MCF 10A (cell line): ENCODE data around the gene TRIB2. TPM values are rescaled to one million over a fixed set of nuclear protein-coding genes. Genes with fewer than 3 reads are reported as not detected.

Source experiments
- BruUV-seq: library from RNA; stranded (reverse); fragments of 400-500 nt; replicated peaks from 2 replicates; lab custom pipeline; 2021; lab: Mats Ljungman, UMichigan
- CTCF ChIA-PET: fragments of 300-600 bp; sonication (Branson Sonifier 250); formaldehyde crosslinking; extraction: SDS; loops from one replicate; lab custom pipeline; 2021; ENCODE audit warnings: antibody characterized with exemption, inconsistent platforms; lab: Yijun Ruan, JAX
- POLR2A ChIA-PET: fragments of 300-600, 350-650 bp; sonication (Branson Sonifier 250); formaldehyde crosslinking; extraction: SDS; loops from one replicate; lab custom pipeline; 2020; ENCODE audit warnings: antibody characterized with exemption, inconsistent platforms; lab: Yijun Ruan, JAX
- DNase-seq: peaks from one replicate; pipeline ENCODE4 v3.0.0-alpha.2; 2018; ENCODE audit not compliant: unreplicated experiment
- H3K27ac Mint-ChIP-seq: one replicate; pipeline ENCODE4 v1.8.0; 2022; ENCODE audit warnings: mild to moderate bottlenecking, low read depth, mixed read lengths; ENCODE audit not compliant: unreplicated experiment
- H3K27me3 Mint-ChIP-seq: one replicate; pipeline ENCODE4 v1.8.0; 2022; ENCODE audit warnings: mixed read lengths; ENCODE audit not compliant: insufficient read depth, unreplicated experiment
- H3K36me3 Mint-ChIP-seq: one replicate; pipeline ENCODE4 v1.8.0; 2022; ENCODE audit warnings: mild to moderate bottlenecking, moderate library complexity, mixed read lengths; ENCODE audit not compliant: insufficient read depth, unreplicated experiment
- H3K4me1 Mint-ChIP-seq: one replicate; pipeline ENCODE4 v1.8.0; 2022; ENCODE audit warnings: mixed read lengths; ENCODE audit not compliant: insufficient read depth, unreplicated experiment
- H3K4me3 Mint-ChIP-seq: one replicate; pipeline ENCODE4 v1.8.0; 2022; ENCODE audit warnings: mild to moderate bottlenecking, moderate library complexity, mixed read lengths; ENCODE audit not compliant: unreplicated experiment
- H3K9me3 Mint-ChIP-seq: one replicate; pipeline ENCODE4 v1.8.0; 2022; ENCODE audit warnings: mixed read lengths; ENCODE audit not compliant: unreplicated experiment
- intact Hi-C: fragments of 100-400 bp; cut with micrococcal nuclease; formaldehyde crosslinking; loops from 2 replicates; pipeline ENCODE4 v1.14.1; 2022
- total RNA-seq: library from RNA; stranded (reverse); gene quantifications from 2 replicates; pipeline ENCODE4 v1.2.3, GENCODE V29; 2022
- TF ChIP-seq, protein P1 (sequence below): fragments of 200-600 bp; IDR thresholded peaks from one replicate; pipeline ENCODE4 v1.8.0; 2022; ENCODE audit warnings: antibody characterized with exemption, mild to moderate bottlenecking; ENCODE audit not compliant: unreplicated experiment

The TRIB2 gene
- total RNA-seq, 1 experiment from 2014 or later = 12.9 TPM

DNA sequence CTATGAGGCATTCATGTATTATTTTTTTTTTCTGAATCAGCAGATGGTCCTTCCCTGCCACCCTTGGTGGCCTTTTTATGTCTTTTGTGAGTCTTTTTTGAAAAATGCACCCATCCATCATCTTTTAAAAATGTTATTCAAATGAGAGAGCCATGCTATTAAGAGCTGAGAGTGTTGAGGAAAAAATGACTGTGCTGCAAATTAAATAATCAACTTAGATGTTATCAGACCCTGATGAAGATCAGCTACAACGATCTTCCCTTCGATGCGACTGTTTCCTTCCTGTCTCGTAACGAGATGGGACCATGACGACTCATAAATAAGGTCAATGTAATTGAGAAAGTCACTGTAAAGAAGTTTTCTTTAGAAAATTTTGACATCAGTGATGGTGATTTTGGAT is 44.4 kb downstream of the TRIB2 start:
- H3K27ac Mint-ChIP-seq = no peak overlapping the region
- BruUV-seq = no TSS peak
- DNase-seq = no peak
- intact Hi-C loops = no loop called here
- CTCF ChIA-PET = no interaction called here
- no peak overlapping the region for H3K4me3 Mint-ChIP-seq
- H3K4me1 Mint-ChIP-seq = peaks cover 7% of the 10 kb centered on the region
- POLR2A ChIA-PET = no interaction called here
- TF ChIP-seq, protein P1, sequence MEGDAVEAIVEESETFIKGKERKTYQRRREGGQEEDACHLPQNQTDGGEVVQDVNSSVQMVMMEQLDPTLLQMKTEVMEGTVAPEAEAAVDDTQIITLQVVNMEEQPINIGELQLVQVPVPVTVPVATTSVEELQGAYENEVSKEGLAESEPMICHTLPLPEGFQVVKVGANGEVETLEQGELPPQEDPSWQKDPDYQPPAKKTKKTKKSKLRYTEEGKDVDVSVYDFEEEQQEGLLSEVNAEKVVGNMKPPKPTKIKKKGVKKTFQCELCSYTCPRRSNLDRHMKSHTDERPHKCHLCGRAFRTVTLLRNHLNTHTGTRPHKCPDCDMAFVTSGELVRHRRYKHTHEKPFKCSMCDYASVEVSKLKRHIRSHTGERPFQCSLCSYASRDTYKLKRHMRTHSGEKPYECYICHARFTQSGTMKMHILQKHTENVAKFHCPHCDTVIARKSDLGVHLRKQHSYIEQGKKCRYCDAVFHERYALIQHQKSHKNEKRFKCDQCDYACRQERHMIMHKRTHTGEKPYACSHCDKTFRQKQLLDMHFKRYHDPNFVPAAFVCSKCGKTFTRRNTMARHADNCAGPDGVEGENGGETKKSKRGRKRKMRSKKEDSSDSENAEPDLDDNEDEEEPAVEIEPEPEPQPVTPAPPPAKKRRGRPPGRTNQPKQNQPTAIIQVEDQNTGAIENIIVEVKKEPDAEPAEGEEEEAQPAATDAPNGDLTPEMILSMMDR = no peak
- H3K27me3 Mint-ChIP-seq = no peaks in the 10 kb centered on the region
- no peaks in the 10 kb centered on the region for H3K9me3 Mint-ChIP-seq
- no peaks in the 10 kb centered on the region for H3K36me3 Mint-ChIP-seq

DNA sequence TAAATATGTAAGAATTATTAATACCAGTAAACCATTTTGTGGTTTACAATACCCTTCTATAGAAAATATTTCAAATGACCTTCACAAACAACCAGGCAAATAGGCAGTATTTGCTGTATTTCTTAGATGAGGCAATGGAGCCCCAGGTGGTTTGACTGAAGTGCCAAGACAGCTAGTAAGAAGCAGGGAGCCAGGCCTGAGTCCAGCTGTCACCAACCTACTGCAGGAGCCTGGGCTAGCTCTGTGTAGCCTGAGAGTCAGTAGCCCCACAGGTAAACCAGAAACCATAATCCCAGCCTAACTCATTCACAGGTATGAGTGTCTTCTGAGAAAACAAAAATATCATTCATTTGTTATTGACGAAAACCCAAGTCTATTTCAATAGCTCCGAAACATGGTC is 45.6 kb downstream of the TRIB2 start:
- Mint-ChIP-seq H3K9me3 (no peaks in the 10 kb centered on the region), H3K4me1 (peaks cover 7% of the 10 kb centered on the region), H3K4me3 (no peak overlapping the region), H3K27me3 (no peaks in the 10 kb centered on the region), H3K27ac (no peak overlapping the region), H3K36me3 (no peaks in the 10 kb centered on the region)
- DNase-seq = no peak
- CTCF ChIA-PET = interaction anchor here (0.6 to 1.2 kb wide), 2 partner anchors 244 to 501 kb away, joined by 3 read pairs; no protein-coding TSS in a partner anchor
- intact Hi-C loops = no loop called here
- TF ChIP-seq, protein P1 = no peak
- POLR2A ChIA-PET = no interaction called here
- BruUV-seq = no TSS peak

DNA sequence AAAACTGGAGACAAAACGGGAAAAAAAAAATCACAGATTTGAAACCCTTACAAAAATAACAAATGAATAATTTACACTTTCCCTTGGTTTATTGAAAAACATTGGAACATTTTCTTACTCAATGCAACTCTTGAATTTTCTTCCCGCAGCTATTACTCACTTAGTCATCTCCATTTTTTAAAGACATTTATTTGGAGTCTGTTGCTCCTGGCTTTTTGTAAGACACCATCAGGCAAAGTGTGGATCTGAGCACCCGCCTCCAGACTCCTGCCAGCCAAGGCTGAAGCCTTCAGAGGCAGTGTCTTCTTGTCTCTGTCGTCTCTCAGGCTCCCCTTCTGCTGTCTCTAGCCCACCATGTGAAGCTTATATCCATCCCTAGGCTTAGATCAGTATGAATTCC is 46.2 kb downstream of the TRIB2 start:
- DNase-seq = peak; percentile 3
- H3K4me3 Mint-ChIP-seq = no peak overlapping the region
- TF ChIP-seq, protein P1 = no peak
- no TSS peak for BruUV-seq
- CTCF ChIA-PET = interaction anchor here (0.6 kb wide), 1 partner anchor 501 kb away, joined by 3 read pairs; no protein-coding TSS in a partner anchor
- H3K4me1 Mint-ChIP-seq = peaks cover 7% of the 10 kb centered on the region
- H3K9me3 Mint-ChIP-seq = no peaks in the 10 kb centered on the region
- H3K27me3 Mint-ChIP-seq = peaks cover 2% of the 10 kb centered on the region
- no peak overlapping the region for H3K27ac Mint-ChIP-seq
- intact Hi-C loops = no loop called here
- POLR2A ChIA-PET = no interaction called here
- H3K36me3 Mint-ChIP-seq = no peaks in the 10 kb centered on the region

DNA sequence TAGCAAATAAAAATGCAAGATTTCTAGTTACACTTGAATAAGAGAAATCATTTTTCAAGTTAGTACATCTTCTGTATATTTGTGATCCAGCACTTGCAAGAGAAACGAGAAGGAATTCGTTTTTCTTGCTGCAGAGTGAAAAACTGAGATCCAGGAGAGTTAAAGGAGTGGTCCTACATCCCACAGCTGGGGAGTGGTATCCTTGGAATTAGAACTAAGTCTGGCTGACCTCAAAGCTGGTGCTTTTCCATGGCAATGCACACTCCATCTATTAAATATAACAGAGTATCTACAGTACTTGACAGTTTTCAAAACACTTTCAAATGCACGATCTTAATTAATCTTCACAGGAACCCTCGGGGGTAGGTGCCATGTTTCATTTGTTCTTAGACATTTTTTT is 46.8 kb downstream of the TRIB2 start:
- Mint-ChIP-seq H3K27ac (no peak overlapping the region), H3K4me3 (no peak overlapping the region), H3K9me3 (no peaks in the 10 kb centered on the region), H3K36me3 (no peaks in the 10 kb centered on the region), H3K27me3 (peaks cover 7% of the 10 kb centered on the region), H3K4me1 (peaks cover 7% of the 10 kb centered on the region)
- TF ChIP-seq, protein P1 = no peak
- intact Hi-C loops = no loop called here
- BruUV-seq = no TSS peak
- DNase-seq = no peak
- CTCF ChIA-PET = no interaction called here
- POLR2A ChIA-PET = no interaction called here
